ENCODE results near the gene SMC2. TPM values are rescaled to one million over a fixed set of nuclear protein-coding genes. Genes with fewer than 3 reads are reported as not detected.

Gene SMC2
- total and polyA plus RNA-seq, 9 of the 15 experiments (the other 6 are each of a cell fraction or from before 2014, with no cell fraction given), result 18.0 to 54.0 (median 32.9) TPM

- TF ChIP-seq ZNF639 (CRISPR knock-in tag; conservative IDR thresholded peaks at IDR 0.05 in 1 of 2, IDR thresholded peaks at IDR 0.05 in 1 of 2) (no peak), FOXM1 (IDR thresholded peaks at IDR 0.05; ENCODE audit: low read depth) (no peak), FOXM1 (CRISPR knock-in tag; IDR thresholded peaks at IDR 0.05; ENCODE audit: low read depth) (no peak), SIN3A (IDR thresholded peaks at IDR 0.05; ENCODE audit: borderline replicate concordance in 2 of 2, control insufficient read depth in 1 of 2, low read depth in 2 of 2, low read length in 2 of 2) (no peak)
Measured at GRCh38 chr9:104143550-104143910, 49.4 kb downstream of the SMC2 start (continued).

- H4K20me1 ChIP-seq (replicated peaks; ENCODE audit: control insufficient read depth, insufficient read depth, low read length), result no peaks in the 10 kb centered on the region
- H3K9me1 ChIP-seq (ENCODE audit: control insufficient read depth, insufficient read depth, low read length), result no peaks in the 10 kb centered on the region
- POLR2A ChIA-PET, result no interaction called here
- in situ Hi-C loops (cut with MboI) (no loop called here), intact Hi-C loops (cut with micrococcal nuclease) (loop anchor here (10.0 kb wide), 1 partner anchor 60 kb away; no protein-coding TSS in a partner anchor)
- H3K4me1 ChIP-seq (replicated peaks in 1 of 2; ENCODE audit: control insufficient read depth in 2 of 2, insufficient read depth in 2 of 2, low read length in 2 of 2), result no peaks in the 10 kb centered on the region
- CTCF ChIA-PET (ENCODE audit: low intra/inter-chr PET ratio), result no interaction called here
- DNase-seq (ENCODE audit: extremely low read depth in 1 of 4, low spot score in 3 of 4), result no peak
- 60% methylated on average over 1 of the region's 1 CpG for WGBS (ENCODE audit: insufficient coverage, low coverage, missing lambda C conversion rate)
- no peaks in the 10 kb centered on the region for H3K79me2 ChIP-seq (ENCODE audit: control insufficient read depth, insufficient read depth, low read length)
- no TSS peak for BruUV-seq (replicated peaks)
- no peak overlapping the region for H2AFZ ChIP-seq (ENCODE audit: low read depth, low read length)
- no peak overlapping the region for H3K4me2 ChIP-seq (ENCODE audit: insufficient read depth, low read length)
- H3K9ac ChIP-seq (ENCODE audit: insufficient read depth in 1 of 2, low read depth in 2 of 2, low read length in 2 of 2), result no peak overlapping the region
- peaks cover 21% of the 10 kb centered on the region; the same call in 2 of the 3 replicates for H3K36me3 ChIP-seq (ENCODE audit: control insufficient read depth, insufficient read depth, low read length)
- peak; percentile 25; the same call in 1 of the 3 replicates for ATAC-seq
- no peak overlapping the region for H3K4me3 ChIP-seq
- no peak overlapping the region for H3K27ac ChIP-seq (ENCODE audit: extremely low read depth, low read depth, low read length)
- H3K9me3 ChIP-seq (replicated peaks; ENCODE audit: control insufficient read depth, insufficient read depth, low read depth, low read length), result no peaks in the 10 kb centered on the region
- H3K27me3 ChIP-seq (ENCODE audit: control insufficient read depth in 2 of 2, insufficient read depth in 2 of 2, low read length in 2 of 2), result no peaks in the 10 kb centered on the region
- FAIRE-seq, result no peak
- TF ChIP-seq ZNF280B (CRISPR knock-in tag; IDR thresholded peaks at IDR 0.05), result no peak
- TF ChIP-seq E2F1 (CRISPR knock-in tag; IDR thresholded peaks at IDR 0.05), result no peak
- no peak for TF ChIP-seq ZNF589 (CRISPR knock-in tag; IDR thresholded peaks at IDR 0.05; ENCODE audit: low read depth)
- TF ChIP-seq FOS (IDR thresholded peaks at IDR 0.05; ENCODE audit: extremely low read depth, insufficient read length), result no peak
- no peak for TF ChIP-seq ZNF165 (CRISPR knock-in tag; IDR thresholded peaks at IDR 0.05; ENCODE audit: borderline replicate concordance)
- TF ChIP-seq ERF (CRISPR knock-in tag; IDR thresholded peaks at IDR 0.05), result no peak
- no peak for TF ChIP-seq TEAD1 (CRISPR knock-in tag; IDR thresholded peaks at IDR 0.05)
- TF ChIP-seq MEF2D (tag; conservative IDR thresholded peaks at IDR 0.05; ENCODE audit: low read depth), result no peak
- no peak for TF ChIP-seq ZNF280A (IDR thresholded peaks at IDR 0.05; ENCODE audit: low read depth, partially characterized antibody)
- no peak for TF ChIP-seq BDP1 (IDR thresholded peaks at IDR 0.05; ENCODE audit: insufficient read depth, insufficient read length)
- no peak for TF ChIP-seq ELF2 (CRISPR knock-in tag; IDR thresholded peaks at IDR 0.05)
- no peak for TF ChIP-seq GABPB1 (CRISPR knock-in tag; IDR thresholded peaks at IDR 0.05)
Measured at GRCh38 chr9:104144336-104144735, 50.2 kb downstream of the SMC2 start.
